Stimulated activated CD4-positive, alpha-beta T cell treated with anti-CD3 and anti-CD28 coated beads, Interleukin-4, amount 100 ng/mL, for 4 hours (primary cell): Measurements from ENCODE around the gene NMNAT3.
A peak's percentile ranks its signal among the peaks of the same experiment; 100 is the strongest.

Source experiments
- DNase-seq, 2 experiments: peaks; one replicate each; pipeline ENCODE4 v3.0.0-alpha.2; 2020

Gene NMNAT3

DNA sequence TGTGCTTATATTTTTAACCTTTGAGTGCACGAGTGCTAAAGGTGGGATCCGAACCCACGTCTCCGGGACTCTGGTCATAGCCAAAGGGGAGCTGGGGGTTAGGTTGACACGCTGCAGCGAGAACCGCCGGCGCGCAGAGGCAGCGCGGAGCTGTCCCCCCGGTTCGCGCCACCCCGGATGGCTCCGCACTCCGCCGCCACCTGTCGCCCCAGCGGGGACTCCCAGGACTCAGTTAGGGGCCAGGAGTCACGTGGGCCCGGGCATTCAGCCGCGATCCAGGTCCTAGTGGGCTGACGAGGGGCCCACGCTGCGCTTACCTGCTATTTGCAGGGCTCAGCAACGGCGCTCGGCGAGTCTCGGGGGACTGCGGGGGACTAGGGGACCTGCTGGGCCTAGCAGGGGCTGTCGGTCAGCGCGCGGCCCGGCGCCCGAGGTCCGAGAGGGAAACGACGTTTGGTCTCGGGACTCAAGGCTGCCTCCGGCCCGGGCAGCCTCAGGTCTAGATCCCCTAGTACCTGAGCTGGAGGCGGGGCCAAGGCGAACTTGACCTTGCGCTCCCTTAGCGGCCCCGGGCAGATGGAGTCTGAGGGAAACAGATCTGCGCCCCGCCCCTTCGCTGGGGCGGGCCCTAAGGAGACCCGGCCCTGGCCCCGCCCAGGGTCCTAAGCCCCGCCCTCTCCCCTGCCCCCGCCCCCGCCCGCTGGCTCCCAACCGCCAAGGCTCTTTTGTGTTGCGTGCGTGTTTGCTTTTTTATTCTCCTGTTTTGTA, at the start of gene NMNAT3:
Gene NMNAT3 (minus strand): TSS at position 585 of the 768 bp plus-strand sequence. CDS start 50,248 bp downstream, outside the sequence.
- peak; percentile 82 to 85 for DNase-seq

GRCh38 chr3:139721370-139721769, 43.6 kb upstream of the NMNAT3 start:
- no peak for DNase-seq

DNA sequence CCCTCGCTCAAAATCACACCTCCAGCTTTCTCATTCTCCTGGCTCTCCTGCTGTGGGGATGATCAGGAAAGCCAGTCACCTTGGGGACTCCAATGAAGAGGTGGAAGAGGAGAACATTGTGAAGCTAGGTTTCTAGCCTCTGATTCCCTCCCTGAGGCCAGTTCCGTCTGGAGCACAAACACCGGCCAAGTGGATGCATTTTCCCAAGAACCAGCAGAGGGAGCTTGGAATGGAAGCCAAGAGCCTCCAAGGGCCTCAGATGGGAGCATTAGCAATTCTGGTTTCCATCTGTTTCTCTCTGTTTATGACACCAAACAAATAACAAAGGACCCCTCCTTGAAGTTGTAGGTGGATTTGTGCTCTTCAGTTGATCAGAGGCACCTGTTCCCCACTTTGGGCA, 40.6 kb upstream of the NMNAT3 start:
- DNase-seq, result no peak

DNA sequence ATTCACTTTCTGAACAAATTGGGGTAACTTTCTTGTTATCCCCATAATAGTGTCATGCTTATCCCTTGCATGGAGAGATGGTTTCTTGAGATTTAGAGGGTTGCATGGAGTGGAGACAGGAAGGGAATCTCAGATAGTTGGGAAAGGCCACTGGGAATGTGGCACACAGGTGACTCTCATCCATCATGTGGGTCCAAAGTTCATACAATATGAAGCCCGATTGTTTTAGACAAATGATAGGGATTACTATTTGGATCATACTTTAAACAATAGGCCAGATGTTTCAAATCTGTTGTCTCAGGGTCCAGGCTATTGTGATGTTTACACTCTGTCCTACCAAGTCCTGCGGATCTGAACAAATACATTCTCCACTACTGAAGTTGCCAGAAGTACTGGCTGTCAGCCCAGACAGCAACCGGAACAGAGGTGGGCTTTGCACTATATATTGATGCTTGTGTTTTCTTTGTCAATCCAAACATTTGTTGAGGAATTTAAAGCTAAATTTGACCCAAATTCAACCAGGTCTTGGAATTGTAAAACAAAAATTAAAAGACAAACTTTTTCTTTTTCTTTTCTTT, 39.2 kb upstream of the NMNAT3 start:
- no peak for DNase-seq

DNA sequence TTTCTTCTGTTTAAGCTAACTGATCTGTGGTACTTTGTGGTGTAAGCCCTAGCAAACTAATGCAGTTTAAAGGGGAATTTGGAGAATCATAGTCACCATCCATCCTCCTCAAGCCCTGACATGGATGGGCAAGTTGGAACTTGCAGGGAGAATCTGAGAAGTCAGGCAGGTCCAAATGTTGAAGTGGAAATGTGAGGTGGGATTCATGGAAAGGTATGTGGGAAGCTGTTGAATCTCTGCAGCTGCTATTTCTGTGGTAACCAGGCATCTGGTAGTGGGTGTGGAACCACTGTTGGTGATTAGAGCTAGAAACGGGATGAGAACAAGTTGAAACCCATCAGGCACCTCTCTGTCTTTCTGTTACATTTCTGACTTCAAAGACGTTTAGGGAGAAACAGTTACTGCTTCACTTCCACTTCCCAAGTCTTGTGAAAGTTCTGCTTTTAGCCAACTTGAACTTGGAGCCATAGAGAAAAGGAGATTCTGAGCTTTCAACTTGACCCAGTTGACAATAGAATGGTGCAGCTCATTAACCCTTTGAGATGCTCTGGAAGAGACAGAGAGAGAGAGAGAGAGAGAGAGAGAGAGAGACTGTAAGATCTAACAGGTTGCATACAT, 38.1 kb upstream of the NMNAT3 start:
- no peak for DNase-seq

GRCh38 chr3:139715166-139715565, 37.4 kb upstream of the NMNAT3 start:
- DNase-seq, result no peak

GRCh38 chr3:139710212-139710611, 32.4 kb upstream of the NMNAT3 start:
- no peak for DNase-seq

GRCh38 chr3:139705631-139706030, 27.9 kb upstream of the NMNAT3 start:
- no peak for DNase-seq

DNA sequence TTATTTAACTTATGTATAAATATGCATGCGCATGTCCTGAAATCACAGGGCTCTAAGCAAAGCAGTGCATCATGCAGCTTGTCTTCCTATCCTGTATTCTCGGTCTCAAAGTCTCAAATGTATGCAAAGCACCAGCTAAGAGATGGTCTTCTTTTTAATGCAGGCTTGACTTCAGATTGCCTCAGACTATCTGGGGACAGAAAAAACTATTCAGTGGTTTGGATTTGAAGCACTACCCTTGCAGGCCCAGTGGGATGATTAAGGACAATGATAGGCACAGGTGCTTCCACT, 18.5 kb upstream of the NMNAT3 start:
- DNase-seq, result no peak

DNA sequence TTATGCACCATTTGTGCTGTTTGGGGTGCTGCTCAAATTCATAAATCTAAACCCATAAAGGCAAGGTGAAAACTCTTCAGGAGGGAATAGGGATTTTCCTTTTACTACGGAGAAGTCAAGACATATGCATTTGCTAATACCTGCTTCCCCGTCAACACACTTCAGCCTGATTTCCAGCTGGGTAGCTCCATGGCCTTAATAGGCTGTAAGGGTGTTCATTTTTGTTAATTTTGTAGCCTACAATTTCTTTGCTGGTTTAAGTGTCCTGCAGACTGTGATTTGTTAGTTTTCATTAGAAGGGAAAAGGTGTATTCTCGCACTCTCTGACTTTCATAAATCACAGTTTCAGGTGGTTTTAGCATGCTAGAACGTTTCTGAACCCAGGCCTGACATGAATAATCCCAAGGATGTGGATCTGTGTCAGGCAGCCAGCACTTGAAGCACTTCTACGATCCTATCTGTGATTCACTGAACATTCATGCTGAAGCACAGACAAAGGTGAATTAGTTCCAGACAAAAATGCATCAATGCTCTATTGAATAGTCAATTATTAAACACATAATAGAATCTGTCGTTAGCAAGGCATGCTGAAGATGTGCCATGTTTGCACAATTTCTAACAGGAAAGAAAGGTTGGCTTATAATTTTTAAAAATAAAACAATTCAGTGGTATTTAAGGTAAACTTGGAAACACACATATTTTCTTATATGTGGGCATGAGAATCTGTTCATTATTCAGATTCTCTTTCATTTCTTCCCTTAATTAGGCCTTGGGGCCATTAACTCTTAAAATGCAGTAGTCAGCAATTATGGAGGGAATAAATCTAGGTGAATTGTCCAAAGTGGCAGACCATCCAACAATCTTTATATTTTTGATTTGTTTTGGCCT, 17.9 kb upstream of the NMNAT3 start:
- DNase-seq, result no peak

- no peak for DNase-seq
Measured at GRCh38 chr3:139695007-139695406, 17.2 kb upstream of the NMNAT3 start.

DNA sequence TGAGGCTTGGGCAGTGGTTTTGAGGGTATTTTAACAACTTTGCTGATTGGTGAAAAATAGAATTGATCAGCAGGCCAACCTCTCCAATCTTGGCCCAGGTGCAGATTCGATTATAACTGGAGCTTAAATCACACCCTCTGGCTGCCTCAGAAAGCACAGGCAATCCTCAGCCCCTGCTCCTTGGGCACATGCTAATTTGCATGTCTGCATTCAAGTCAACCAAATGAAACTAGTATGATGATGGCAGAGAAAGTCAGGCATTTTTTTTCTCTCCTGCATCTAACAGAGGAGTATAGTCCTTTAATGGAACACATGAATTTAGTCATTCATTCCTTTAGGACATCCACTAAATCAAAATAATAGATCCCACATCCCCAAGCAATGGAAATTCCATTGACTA, 16.8 kb upstream of the NMNAT3 start:
- no peak for DNase-seq

- DNase-seq, result no peak
Measured at GRCh38 chr3:139691619-139692018, 13.8 kb upstream of the NMNAT3 start.

GRCh38 chr3:139689708-139690228, 12.0 kb upstream of the NMNAT3 start:
- no peak for DNase-seq

DNA sequence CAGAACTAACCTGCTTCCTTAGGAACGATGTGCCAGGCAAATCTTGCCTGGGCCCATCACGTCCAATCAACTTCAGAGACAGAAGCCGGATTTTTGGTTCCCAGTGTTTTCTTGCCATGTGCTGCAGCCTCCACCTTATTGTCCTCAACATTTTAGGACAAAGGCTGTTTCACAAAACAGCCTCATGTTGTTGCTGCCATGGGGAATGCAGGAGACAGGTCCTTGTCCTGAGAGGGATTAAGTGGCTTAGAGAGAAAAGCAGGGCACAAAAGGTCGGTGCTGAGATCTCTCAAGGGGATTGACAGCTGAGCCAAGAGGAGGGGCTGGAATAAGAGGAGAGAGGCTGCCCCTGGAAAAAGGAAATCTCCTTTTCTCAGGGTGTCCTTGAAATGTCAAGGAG, 11.3 kb upstream of the NMNAT3 start:
- no peak for DNase-seq

DNA sequence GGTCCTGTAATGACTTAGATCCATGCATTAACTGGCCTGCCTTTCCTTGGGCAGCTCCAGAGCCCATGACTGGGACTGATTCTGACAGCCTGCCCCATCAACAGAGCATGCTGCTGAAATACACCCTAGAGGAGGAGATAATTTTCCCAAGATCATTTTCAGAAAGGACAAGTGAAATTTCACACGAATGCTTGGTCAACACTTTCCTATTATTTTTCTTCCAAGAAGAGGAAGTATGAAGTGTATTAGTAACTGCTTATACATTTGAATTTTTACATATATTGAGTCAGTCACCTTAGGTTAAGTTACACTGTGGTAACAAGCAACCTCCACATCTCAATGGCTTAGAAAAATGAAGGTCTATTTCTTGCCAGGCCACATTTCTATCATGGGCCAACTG, 9.7 kb upstream of the NMNAT3 start:
- no peak for DNase-seq

DNA sequence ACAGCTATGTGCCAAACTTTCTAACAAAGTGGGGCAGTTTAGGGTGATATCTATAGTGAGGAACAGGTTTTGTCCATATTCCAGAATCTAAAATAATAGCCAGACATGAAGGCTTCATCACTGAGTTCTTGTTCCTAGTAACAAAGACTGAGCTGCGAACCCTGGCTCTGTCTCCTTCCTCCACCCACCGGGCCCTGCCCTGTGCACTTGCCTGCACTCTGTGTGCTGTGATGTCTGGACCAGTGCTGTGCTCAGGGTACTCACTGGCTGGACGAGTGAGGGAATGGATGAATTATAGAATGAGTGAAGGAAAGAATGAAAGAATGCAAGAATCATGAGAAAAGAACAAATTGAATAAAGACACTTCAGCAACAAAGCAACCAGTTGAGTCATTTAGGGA, 8.9 kb upstream of the NMNAT3 start:
- DNase-seq, result no peak

DNA sequence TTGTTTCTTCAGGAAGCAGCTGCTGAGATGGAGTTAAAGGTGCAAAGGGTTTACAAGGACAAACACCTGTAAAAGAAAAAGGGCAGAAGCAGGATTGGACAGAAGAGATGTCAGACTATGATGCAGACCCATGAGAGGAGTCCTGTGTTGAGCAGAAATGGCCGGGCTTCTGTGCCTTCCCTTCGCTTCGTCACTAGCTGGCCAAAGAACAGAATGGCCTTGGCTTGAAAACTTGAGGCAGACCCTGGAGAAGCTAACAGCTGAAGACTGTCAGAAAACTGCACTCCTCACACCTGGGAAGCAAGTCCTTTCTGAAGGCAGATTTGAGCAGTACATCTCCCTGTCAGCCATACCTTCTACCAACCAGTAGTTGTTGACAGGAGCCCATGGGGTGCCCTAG, 8.4 kb upstream of the NMNAT3 start:
- no peak for DNase-seq

DNA sequence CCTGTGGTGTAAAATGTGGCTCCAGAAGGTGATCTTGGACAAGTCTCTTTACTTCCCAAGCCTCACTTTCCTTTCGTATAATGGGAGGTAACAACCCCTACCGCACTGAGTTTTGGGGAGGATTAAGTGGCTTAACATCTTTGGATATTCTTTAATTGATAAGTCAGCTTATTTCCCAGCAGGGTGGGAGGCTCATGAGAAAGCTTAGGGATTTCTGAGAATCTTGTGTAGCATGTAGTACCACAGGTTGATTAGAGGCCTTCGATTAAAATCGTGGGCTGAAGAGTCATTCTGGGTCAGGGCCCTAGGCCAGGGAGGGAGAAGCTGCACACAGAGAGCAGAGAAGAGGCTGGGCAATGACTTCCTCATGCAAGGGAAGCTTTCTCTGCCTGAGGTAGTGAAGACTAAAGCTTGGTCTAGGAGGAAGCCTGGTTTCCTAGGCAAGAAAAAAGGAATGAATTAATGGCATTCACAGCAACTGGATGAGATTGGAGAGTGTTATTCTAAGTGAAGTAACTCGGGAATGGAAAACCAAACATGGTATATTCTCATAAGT, 1.5 kb upstream of the NMNAT3 start:
- no peak for DNase-seq

DNA sequence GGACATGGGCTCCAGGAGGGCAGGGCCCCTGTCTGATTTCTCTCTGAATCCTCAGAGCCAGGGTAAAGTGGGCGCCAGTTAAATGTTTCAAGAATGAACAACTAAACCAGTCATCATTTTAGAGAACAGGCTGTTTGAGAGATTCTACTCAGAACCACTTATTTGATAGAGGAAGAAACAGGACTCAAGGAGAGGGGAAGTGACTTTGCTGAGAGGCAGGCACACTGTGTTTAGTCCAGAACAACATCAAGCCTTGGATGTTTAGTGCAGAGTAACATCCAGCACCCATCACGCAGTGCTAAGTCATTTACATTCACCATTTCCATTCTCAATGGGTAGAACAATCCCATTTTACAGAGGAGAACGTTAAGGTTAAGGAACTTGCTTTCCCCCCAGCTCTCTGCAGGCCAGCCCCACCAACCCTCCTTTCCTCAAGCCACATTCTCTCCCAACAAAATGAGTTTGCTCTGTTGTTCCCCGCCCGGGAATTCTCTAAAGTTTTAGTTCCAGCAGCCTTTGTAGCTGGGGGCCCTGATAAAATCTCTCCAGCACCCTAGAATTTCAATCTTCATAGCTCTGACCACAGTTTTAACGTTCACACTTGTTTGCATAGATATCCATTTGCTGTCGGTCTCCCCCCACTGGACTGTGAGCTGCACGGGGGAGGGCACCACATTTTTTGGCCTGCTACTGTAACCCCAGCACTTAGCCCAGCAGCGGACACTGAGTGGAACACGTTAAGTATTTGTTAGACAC, 962 bp downstream of the NMNAT3 start:
- DNase-seq, result no peak

DNA sequence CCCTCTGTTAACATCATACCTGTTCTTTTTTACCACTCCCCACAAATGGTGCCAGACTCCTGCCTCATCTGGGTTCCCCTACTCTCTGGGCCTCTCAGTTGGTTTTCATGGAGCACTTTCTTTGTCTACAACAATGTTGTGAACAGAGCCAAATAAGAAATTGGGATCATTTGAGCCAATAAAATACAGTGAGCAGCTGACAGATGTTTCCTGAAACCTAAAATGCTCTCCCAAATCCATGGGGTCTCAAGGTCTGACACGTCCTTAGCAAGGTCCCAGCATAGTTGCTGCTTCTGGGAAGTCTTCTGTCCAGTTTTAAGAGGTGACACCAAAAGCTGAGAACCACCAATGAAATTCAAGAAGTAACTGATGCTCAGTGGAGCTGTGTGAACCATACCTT, 1.7 kb downstream of the NMNAT3 start:
- no peak for DNase-seq

- no peak for DNase-seq
Measured at GRCh38 chr3:139675327-139675726, 2.4 kb downstream of the NMNAT3 start.
